Amniotic stem cell (primary cell): ENCODE results near the gene NREP.

ENCODE experiments used
- DNase-seq: peaks from one replicate; lab custom pipeline; 2025; lab: John Stamatoyannopoulos, UW

Gene NREP

GRCh38 chr5:111756581-111757354 lies at the start of gene NREP:
Gene NREP, minus strand, starts transcription at chr5:111757194. Its CDS starts 1,422 bp downstream, at chr5:111755772.
- DNase-seq, result no peak

GRCh38 chr5:111806753-111807152 lies 49.8 kb upstream of the NREP start:
- DNase-seq, result no peak

GRCh38 chr5:111806156-111806555 lies 49.2 kb upstream of the NREP start:
- DNase-seq, result no peak

GRCh38 chr5:111805071-111805470 lies 48.1 kb upstream of the NREP start:
- no peak for DNase-seq

GRCh38 chr5:111800351-111800750 lies 43.4 kb upstream of the NREP start:
- DNase-seq, result no peak

- no peak for DNase-seq
Measured at GRCh38 chr5:111795142-111795541, 38.1 kb upstream of the NREP start.

- no peak for DNase-seq
Measured at GRCh38 chr5:111792471-111793058, 35.6 kb upstream of the NREP start.

GRCh38 chr5:111790295-111790694 lies 33.3 kb upstream of the NREP start:
- DNase-seq, result no peak

- DNase-seq, result no peak
Measured at GRCh38 chr5:111787006-111787405, 30.0 kb upstream of the NREP start.

GRCh38 chr5:111784491-111785181 lies 27.6 kb upstream of the NREP start:
- DNase-seq, result no peak

- no peak for DNase-seq
Measured at GRCh38 chr5:111783537-111783936, 26.5 kb upstream of the NREP start.

- no peak for DNase-seq
Measured at GRCh38 chr5:111782216-111782615, 25.2 kb upstream of the NREP start.

GRCh38 chr5:111781200-111781599 lies 24.2 kb upstream of the NREP start:
- DNase-seq, result no peak

GRCh38 chr5:111779922-111780292 lies 22.9 kb upstream of the NREP start:
- no peak for DNase-seq

- no peak for DNase-seq
Measured at GRCh38 chr5:111779260-111779921, 22.4 kb upstream of the NREP start.

- no peak for DNase-seq
Measured at GRCh38 chr5:111776913-111777781, 20.2 kb upstream of the NREP start.

GRCh38 chr5:111775224-111775623 lies 18.2 kb upstream of the NREP start:
- no peak for DNase-seq

GRCh38 chr5:111774525-111774924 lies 17.5 kb upstream of the NREP start:
- no peak for DNase-seq

- no peak for DNase-seq
Measured at GRCh38 chr5:111772456-111773122, 15.6 kb upstream of the NREP start.

- DNase-seq, result no peak
Measured at GRCh38 chr5:111769541-111769940, 12.5 kb upstream of the NREP start.
